ENCODE results near the gene IGF2BP3. TPM values are rescaled to one million over a fixed set of nuclear protein-coding genes. Genes with fewer than 3 reads are reported as not detected.

IGF2BP3 gene
- total RNA-seq, 1 donor from 2014 or later: 107 TPM

- no peak for DNase-seq (ENCODE audit: extremely low spot score, unreplicated experiment)
- peak overlapping the region; percentile 72 for H3K4me3 Mint-ChIP-seq
- H3K4me1 Mint-ChIP-seq (ENCODE audit: unreplicated experiment): peaks cover 23% of the 10 kb centered on the region
- H3K27me3 Mint-ChIP-seq: no peaks in the 10 kb centered on the region
- no peaks in the 10 kb centered on the region for H3K9me3 Mint-ChIP-seq
- peak overlapping the region; percentile 46 for H3K27ac Mint-ChIP-seq
- peaks cover 3% of the 10 kb centered on the region for H3K36me3 Mint-ChIP-seq
- TF ChIP-seq CTCF (conservative IDR thresholded peaks at IDR 0.05): no peak
These were observed 6.2 kb upstream of the IGF2BP3 start for GRCh38 chr7:23476286-23477156.

GRCh38 chr7:23475576-23475839 is 5.2 kb upstream of the IGF2BP3 start:
- peak overlapping the region; percentile 97 for H3K4me3 Mint-ChIP-seq
- H3K4me1 Mint-ChIP-seq (ENCODE audit: unreplicated experiment): peaks cover 23% of the 10 kb centered on the region
- H3K27ac Mint-ChIP-seq: peak overlapping the region; percentile 95
- no peak for DNase-seq (ENCODE audit: extremely low spot score, unreplicated experiment)
- TF ChIP-seq CTCF (conservative IDR thresholded peaks at IDR 0.05): no peak
- no peaks in the 10 kb centered on the region for H3K27me3 Mint-ChIP-seq
- H3K36me3 Mint-ChIP-seq: no peaks in the 10 kb centered on the region
- H3K9me3 Mint-ChIP-seq: no peaks in the 10 kb centered on the region

GRCh38 chr7:23474829-23475575 is 4.7 kb upstream of the IGF2BP3 start:
- Mint-ChIP-seq H3K27me3 (no peaks in the 10 kb centered on the region), H3K4me1 (ENCODE audit: unreplicated experiment) (peaks cover 23% of the 10 kb centered on the region), H3K27ac (peak overlapping the region; percentile 95), H3K4me3 (peak overlapping the region; percentile 97), H3K36me3 (no peaks in the 10 kb centered on the region), H3K9me3 (no peaks in the 10 kb centered on the region)
- DNase-seq (ENCODE audit: extremely low spot score, unreplicated experiment): no peak
- TF ChIP-seq CTCF (conservative IDR thresholded peaks at IDR 0.05): no peak

GRCh38 chr7:23474094-23474828 is 4.0 kb upstream of the IGF2BP3 start:
- Mint-ChIP-seq H3K4me3 (peak overlapping the region; percentile 97), H3K27me3 (no peaks in the 10 kb centered on the region), H3K9me3 (no peaks in the 10 kb centered on the region), H3K27ac (peak overlapping the region; percentile 95), H3K36me3 (no peaks in the 10 kb centered on the region), H3K4me1 (ENCODE audit: unreplicated experiment) (peaks cover 23% of the 10 kb centered on the region)
- no peak for TF ChIP-seq CTCF (conservative IDR thresholded peaks at IDR 0.05)
- DNase-seq (ENCODE audit: extremely low spot score, unreplicated experiment): peak; percentile 98

GRCh38 chr7:23473844-23474093 is 3.5 kb upstream of the IGF2BP3 start:
- H3K4me3 Mint-ChIP-seq: peak overlapping the region; percentile 97
- peaks cover 23% of the 10 kb centered on the region for H3K4me1 Mint-ChIP-seq (ENCODE audit: unreplicated experiment)
- H3K27me3 Mint-ChIP-seq: no peaks in the 10 kb centered on the region
- no peak for TF ChIP-seq CTCF (conservative IDR thresholded peaks at IDR 0.05)
- H3K9me3 Mint-ChIP-seq: no peaks in the 10 kb centered on the region
- H3K36me3 Mint-ChIP-seq: no peaks in the 10 kb centered on the region
- H3K27ac Mint-ChIP-seq: peak overlapping the region; percentile 95
- DNase-seq (ENCODE audit: extremely low spot score, unreplicated experiment): no peak
